SK-N-MC (cell line): ENCODE data around the gene FOXP1.

Source experiments
- DNase-seq: peaks from one replicate; pipeline ENCODE4 v3.0.0-alpha.2; 2011; ENCODE audit warnings: low read depth, low spot score
- H3K27ac ChIP-seq: fragments of 200-600 bp; sonication (generic); 2 replicates; pipeline ENCODE4 v1.5.1; 2016; ENCODE audit warnings: mixed run types
- H3K36me3 ChIP-seq: fragments of 200-600 bp; sonication (generic); 2 replicates; pipeline ENCODE4 v1.6.1; 2017; ENCODE audit warnings: antibody characterized with exemption, low read length, mixed read lengths; ENCODE audit not compliant: insufficient read depth
- H3K4me3 ChIP-seq: fragments of 200-600 bp; sonication (generic); 2 replicates; pipeline ENCODE4 v1.5.1; 2016
- H3K9ac ChIP-seq: fragments of 200-600 bp; sonication (generic); 2 replicates; pipeline ENCODE4 v1.8.0; 2017; ENCODE audit warnings: mixed run types, mixed read lengths; ENCODE audit not compliant: insufficient read length
- H3K9me3 ChIP-seq: fragments of 200-600 bp; sonication (generic); 2 replicates; pipeline ENCODE4 v1.6.1; 2017; ENCODE audit warnings: low read depth, mild to moderate bottlenecking, antibody characterized with exemption, low read length, moderate library complexity, mixed read lengths
- EZH2 ChIP-seq: fragments of 200-600 bp; sonication (generic); IDR thresholded peaks from one replicate; pipeline ENCODE4 v1.6.1; 2017; ENCODE audit warnings: antibody characterized with exemption
- FOXP2 ChIP-seq: optimal IDR thresholded peaks from 2 replicates; pipeline ENCODE3; 2011; ENCODE audit warnings: mild to moderate bottlenecking, moderate library complexity; ENCODE audit not compliant: insufficient read depth; ENCODE audit errors: extremely low read length, control extremely low read depth
- POLR2AphosphoS5 ChIP-seq: IDR thresholded peaks from 2 replicates; pipeline ENCODE4 v1.6.1; 2012; ENCODE audit warnings: mild to moderate bottlenecking, low read depth, low read length, borderline replicate concordance

The FOXP1 gene

GRCh38 chr3:71300951-71301393 lies 282.6 kb downstream of the FOXP1 start:
- no peaks in the 10 kb centered on the region for H3K9me3 ChIP-seq
- H3K9ac ChIP-seq = no peak overlapping the region
- no peaks in the 10 kb centered on the region for H3K36me3 ChIP-seq
- TF ChIP-seq FOXP2 = no peak
- TF ChIP-seq POLR2AphosphoS5 = no peak
- TF ChIP-seq EZH2 = no peak
- no peak overlapping the region for H3K4me3 ChIP-seq
- H3K27ac ChIP-seq = no peak overlapping the region
- DNase-seq = no peak

GRCh38 chr3:71299160-71299559 lies 284.4 kb downstream of the FOXP1 start:
- Histone ChIP-seq H3K36me3 (no peaks in the 10 kb centered on the region), H3K9ac (no peak overlapping the region), H3K4me3 (no peak overlapping the region), H3K9me3 (no peaks in the 10 kb centered on the region), H3K27ac (no peak overlapping the region)
- DNase-seq = no peak
- TF ChIP-seq EZH2 (no peak), POLR2AphosphoS5 (no peak), FOXP2 (no peak)

DNA sequence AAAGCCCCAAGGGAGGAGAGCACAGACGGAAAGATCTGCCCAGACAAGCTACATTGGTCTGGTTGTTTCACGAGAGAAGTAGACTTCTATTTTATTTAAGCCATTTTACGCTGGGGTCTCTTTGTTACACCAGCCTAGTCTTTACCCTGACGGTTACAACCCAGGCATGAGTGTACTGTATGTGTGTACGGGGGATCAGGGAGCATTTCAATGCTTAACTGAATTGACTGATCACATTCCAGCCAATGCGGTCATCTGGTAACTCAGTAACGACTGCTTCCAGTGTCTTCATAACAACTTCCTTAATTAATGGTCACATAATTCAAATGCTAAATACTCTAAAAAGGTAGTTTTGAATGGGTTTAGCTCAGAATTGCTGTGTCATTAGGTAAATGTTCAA lies 288.6 kb downstream of the FOXP1 start:
- H3K9ac ChIP-seq = no peak overlapping the region

GRCh38 chr3:71290301-71290700 lies 293.2 kb downstream of the FOXP1 start:
- Histone ChIP-seq H3K27ac (no peak overlapping the region), H3K9me3 (no peaks in the 10 kb centered on the region), H3K36me3 (no peaks in the 10 kb centered on the region), H3K9ac (no peak overlapping the region), H3K4me3 (no peak overlapping the region)
- DNase-seq = no peak
- TF ChIP-seq POLR2AphosphoS5 (no peak), FOXP2 (no peak), EZH2 (no peak)

More for the DNA sequence above, 288.6 kb downstream of the FOXP1 start:
- no peaks in the 10 kb centered on the region for H3K36me3 ChIP-seq
- DNase-seq = no peak
- TF ChIP-seq FOXP2 (no peak), EZH2 (no peak), POLR2AphosphoS5 (no peak)
- H3K27ac ChIP-seq = no peak overlapping the region
- no peaks in the 10 kb centered on the region for H3K9me3 ChIP-seq
- H3K4me3 ChIP-seq = no peak overlapping the region

DNA sequence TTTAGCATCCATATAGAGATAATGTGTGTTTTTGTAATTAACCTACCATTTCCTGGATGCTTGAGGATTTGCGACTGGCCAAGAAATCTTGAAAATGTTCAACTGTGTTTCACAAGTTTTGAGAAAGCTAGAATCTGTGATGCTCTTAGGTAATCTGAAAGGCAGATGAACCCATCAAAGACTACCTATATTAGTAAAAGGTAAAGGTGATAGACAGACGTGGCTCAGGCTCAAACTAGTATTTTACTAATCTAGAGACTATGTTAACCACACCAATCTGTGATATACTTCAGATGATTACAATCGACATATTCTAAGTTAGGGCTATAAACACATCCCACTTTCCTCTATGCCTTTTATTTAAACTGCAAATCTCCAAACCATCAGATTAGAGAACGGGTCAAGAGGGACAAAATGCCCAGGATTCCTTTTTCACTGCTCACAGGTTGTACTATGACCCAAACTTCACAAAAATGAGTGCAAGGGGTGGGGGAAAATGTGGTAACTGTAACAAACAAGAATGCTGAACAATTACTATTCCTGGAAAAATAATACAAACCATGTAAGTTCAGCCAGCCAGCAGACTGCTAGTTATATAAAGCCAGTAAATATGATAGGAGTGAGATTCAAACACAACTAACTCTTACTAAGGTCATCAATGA lies 295.1 kb downstream of the FOXP1 start:
- no peaks in the 10 kb centered on the region for H3K36me3 ChIP-seq
- no peak overlapping the region for H3K27ac ChIP-seq
- H3K9ac ChIP-seq = no peak overlapping the region
- DNase-seq = no peak
- no peak overlapping the region for H3K4me3 ChIP-seq
- TF ChIP-seq POLR2AphosphoS5 = no peak
- no peak for TF ChIP-seq EZH2
- no peak for TF ChIP-seq FOXP2
- no peaks in the 10 kb centered on the region for H3K9me3 ChIP-seq

DNA sequence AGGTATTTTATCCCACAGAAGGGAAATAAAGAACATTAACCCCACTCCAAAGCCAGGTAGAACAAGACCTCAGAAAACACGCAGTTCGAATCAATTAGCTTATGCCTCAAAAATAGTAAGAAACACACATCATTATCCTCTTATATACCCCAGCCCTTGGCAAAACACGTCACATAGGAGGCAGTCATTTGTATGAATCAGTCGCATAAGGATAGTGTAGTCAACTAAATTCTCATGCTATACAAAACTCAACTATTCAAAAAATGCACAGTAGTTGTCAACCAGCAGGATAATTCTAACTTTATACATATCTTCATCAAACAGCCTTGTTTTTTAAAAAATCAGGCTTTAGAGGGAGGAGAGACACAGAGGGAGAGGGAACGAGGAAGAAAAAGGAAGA lies 298.4 kb downstream of the FOXP1 start:
- no peak for DNase-seq
- no peaks in the 10 kb centered on the region for H3K9me3 ChIP-seq
- H3K9ac ChIP-seq = no peak overlapping the region
- no peak overlapping the region for H3K4me3 ChIP-seq
- H3K27ac ChIP-seq = no peak overlapping the region
- TF ChIP-seq FOXP2 (no peak), POLR2AphosphoS5 (no peak), EZH2 (no peak)
- H3K36me3 ChIP-seq = no peaks in the 10 kb centered on the region

DNA sequence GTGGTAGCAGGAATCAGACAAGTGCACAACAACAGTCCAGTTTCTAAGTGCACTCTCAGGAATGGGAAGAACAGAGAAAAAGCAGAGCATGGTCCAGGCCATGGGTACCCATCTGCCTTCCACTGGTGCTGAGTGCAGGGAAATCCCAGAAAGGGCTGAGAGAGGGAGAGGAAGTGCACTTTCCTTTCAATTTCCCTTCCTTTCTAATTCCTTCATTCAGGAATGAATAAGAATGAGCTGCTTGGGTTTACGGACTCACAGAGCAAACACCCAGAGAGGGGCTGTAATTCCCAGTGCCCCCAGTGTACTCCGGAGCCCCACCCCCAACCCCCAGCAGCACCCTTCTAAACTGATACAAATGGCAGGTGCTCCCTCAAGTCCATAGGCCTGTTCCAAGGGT lies 300.6 kb downstream of the FOXP1 start:
- Histone ChIP-seq H3K4me3 (no peak overlapping the region), H3K9me3 (no peaks in the 10 kb centered on the region), H3K27ac (no peak overlapping the region), H3K9ac (no peak overlapping the region), H3K36me3 (no peaks in the 10 kb centered on the region)
- TF ChIP-seq POLR2AphosphoS5 = no peak
- TF ChIP-seq EZH2 = no peak
- TF ChIP-seq FOXP2 = no peak
- DNase-seq = no peak

- no peak overlapping the region for H3K27ac ChIP-seq
- no peak overlapping the region for H3K4me3 ChIP-seq
Measured at GRCh38 chr3:71281280-71281679, 302.2 kb downstream of the FOXP1 start.

DNA sequence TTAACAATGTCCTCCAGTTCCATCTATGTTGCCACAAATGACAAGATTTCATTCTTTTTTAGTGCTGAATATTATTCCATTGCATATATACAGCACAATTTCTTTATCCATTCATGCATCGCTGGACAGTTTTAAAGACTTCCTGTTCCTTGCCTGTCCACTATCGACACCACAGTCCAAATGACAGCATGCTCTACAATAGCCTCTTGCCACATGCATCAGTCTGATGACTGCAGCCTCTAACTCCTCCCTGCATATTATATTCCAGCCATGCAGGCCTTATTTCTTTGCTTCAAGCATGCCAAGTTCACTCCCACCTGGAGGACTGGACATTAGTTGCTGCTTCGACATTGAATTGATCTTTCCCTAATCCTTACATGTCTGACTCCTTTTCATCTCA lies 306.2 kb downstream of the FOXP1 start:
- Histone ChIP-seq H3K4me3 (no peak overlapping the region), H3K36me3 (no peaks in the 10 kb centered on the region), H3K9ac (no peak overlapping the region), H3K27ac (no peak overlapping the region), H3K9me3 (no peaks in the 10 kb centered on the region)
- no peak for DNase-seq
- no peak for TF ChIP-seq POLR2AphosphoS5

More at GRCh38 chr3:71281280-71281679, 302.2 kb downstream of the FOXP1 start:
- no peak for DNase-seq
- H3K9ac ChIP-seq = no peak overlapping the region
- TF ChIP-seq EZH2 (no peak), POLR2AphosphoS5 (no peak)
- no peaks in the 10 kb centered on the region for H3K9me3 ChIP-seq
- no peaks in the 10 kb centered on the region for H3K36me3 ChIP-seq

GRCh38 chr3:71276531-71276930 lies 307.0 kb downstream of the FOXP1 start:
- Histone ChIP-seq H3K36me3 (no peaks in the 10 kb centered on the region), H3K9ac (no peak overlapping the region), H3K9me3 (no peaks in the 10 kb centered on the region), H3K27ac (no peak overlapping the region), H3K4me3 (no peak overlapping the region)
- TF ChIP-seq FOXP2 (no peak), EZH2 (no peak), POLR2AphosphoS5 (no peak)
- DNase-seq = no peak
